Astrocyte of the spinal cord (primary cell): ENCODE data around the gene RC3H1.
"Not testable (repeated sequence)": the region's sequence is repeated elsewhere in the genome, so short reads cannot be mapped to it uniquely, and the experiment has no call there.

Source experiments
- DNase-seq: peaks from one replicate; pipeline ENCODE4 v3.0.0; 2011; ENCODE audit warnings: low read depth, low spot score
- H3K4me3 ChIP-seq: 2 replicates; pipeline ENCODE4 v1.5.1; 2011; ENCODE audit warnings: low read depth, mild to moderate bottlenecking, low read length, moderate library complexity
- in situ Hi-C: cut with HindIII; loops from 2 replicates; pipeline ENCODE4 v1.10.0; 2017; ENCODE audit warnings: low sequenced_read_pairs
- TF ChIP-seq, protein P1 (sequence below): IDR thresholded peaks from 2 replicates; pipeline ENCODE4 v1.5.1; 2012; ENCODE audit warnings: low read depth, mild to moderate bottlenecking, low read length, inconsistent platforms

The RC3H1 gene

GRCh38 chr1:174053826-174054225, 31.7 kb upstream of the RC3H1 start:
- TF ChIP-seq, protein P1, sequence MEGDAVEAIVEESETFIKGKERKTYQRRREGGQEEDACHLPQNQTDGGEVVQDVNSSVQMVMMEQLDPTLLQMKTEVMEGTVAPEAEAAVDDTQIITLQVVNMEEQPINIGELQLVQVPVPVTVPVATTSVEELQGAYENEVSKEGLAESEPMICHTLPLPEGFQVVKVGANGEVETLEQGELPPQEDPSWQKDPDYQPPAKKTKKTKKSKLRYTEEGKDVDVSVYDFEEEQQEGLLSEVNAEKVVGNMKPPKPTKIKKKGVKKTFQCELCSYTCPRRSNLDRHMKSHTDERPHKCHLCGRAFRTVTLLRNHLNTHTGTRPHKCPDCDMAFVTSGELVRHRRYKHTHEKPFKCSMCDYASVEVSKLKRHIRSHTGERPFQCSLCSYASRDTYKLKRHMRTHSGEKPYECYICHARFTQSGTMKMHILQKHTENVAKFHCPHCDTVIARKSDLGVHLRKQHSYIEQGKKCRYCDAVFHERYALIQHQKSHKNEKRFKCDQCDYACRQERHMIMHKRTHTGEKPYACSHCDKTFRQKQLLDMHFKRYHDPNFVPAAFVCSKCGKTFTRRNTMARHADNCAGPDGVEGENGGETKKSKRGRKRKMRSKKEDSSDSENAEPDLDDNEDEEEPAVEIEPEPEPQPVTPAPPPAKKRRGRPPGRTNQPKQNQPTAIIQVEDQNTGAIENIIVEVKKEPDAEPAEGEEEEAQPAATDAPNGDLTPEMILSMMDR, result no peak
- no peak overlapping the region for H3K4me3 ChIP-seq
- DNase-seq, result no peak
- in situ Hi-C loops, result no loop called here

- no peak overlapping the region for H3K4me3 ChIP-seq
- TF ChIP-seq, protein P1, result no peak
Observed at GRCh38 chr1:174052621-174053020, 30.5 kb upstream of the RC3H1 start.

GRCh38 chr1:174051956-174052355, 29.8 kb upstream of the RC3H1 start:
- peak; percentile 33 for DNase-seq
- in situ Hi-C loops, result no loop called here
- no peak overlapping the region for H3K4me3 ChIP-seq
- TF ChIP-seq, protein P1, result no peak

More at GRCh38 chr1:174052621-174053020, 30.5 kb upstream of the RC3H1 start:
- DNase-seq, result no peak
- in situ Hi-C loops, result no loop called here

- DNase-seq, result no peak
- H3K4me3 ChIP-seq, result no peak overlapping the region
- TF ChIP-seq, protein P1, result no peak
- in situ Hi-C loops, result no loop called here
Observed at GRCh38 chr1:174049514-174049913, 27.4 kb upstream of the RC3H1 start.

- TF ChIP-seq, protein P1, result no peak
- no peak for DNase-seq
- H3K4me3 ChIP-seq, result no peak overlapping the region
- in situ Hi-C loops, result no loop called here
Observed at GRCh38 chr1:174044418-174045222, 22.5 kb upstream of the RC3H1 start.

GRCh38 chr1:174042509-174042908, 20.4 kb upstream of the RC3H1 start:
- DNase-seq, in situ Hi-C loops, H3K4me3 ChIP-seq: not testable (repeated sequence)

DNA sequence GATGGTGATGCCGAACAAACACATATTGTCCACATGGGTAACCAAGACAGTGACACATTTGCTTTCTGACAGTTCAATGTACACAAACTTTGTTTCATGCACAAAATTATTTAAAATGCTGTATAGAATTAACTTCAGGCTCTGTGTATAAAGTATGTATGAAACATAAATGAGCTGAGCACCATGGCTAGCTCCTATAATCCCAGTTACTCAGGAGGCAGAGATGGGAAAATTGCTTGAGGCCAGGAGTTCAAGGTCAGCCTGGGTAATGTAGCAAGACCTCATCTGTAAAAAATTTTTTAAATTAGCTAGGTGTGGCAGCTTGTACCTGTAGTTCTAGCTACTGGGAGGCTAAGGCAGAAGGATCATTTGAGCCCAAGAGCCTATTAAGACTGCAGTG, 19.2 kb upstream of the RC3H1 start:
- H3K4me3 ChIP-seq, result no peak overlapping the region
- in situ Hi-C loops, result no loop called here
- no peak for DNase-seq
- TF ChIP-seq, protein P1, result no peak
